ENCODE results near the gene CYTH3.
"Not testable (repeated sequence)": the region's sequence is repeated elsewhere in the genome, so short reads cannot be mapped to it uniquely, and the experiment has no call there.

CYTH3 gene

GRCh38 chr7:6200971-6201370 is 71.5 kb downstream of the CYTH3 start:
- in situ Hi-C loops (cut with MboI; ENCODE audit: low sequenced_read_pairs): no loop called here

- in situ Hi-C loops (cut with MboI; ENCODE audit: low sequenced_read_pairs): no loop called here
Observed at GRCh38 chr7:6198689-6199595, 73.5 kb downstream of the CYTH3 start.

GRCh38 chr7:6197801-6198551 is 74.4 kb downstream of the CYTH3 start:
- in situ Hi-C loops (cut with MboI; ENCODE audit: low sequenced_read_pairs): no loop called here

GRCh38 chr7:6193709-6194108 is 78.7 kb downstream of the CYTH3 start:
- in situ Hi-C loops (cut with MboI; ENCODE audit: low sequenced_read_pairs): no loop called here

GRCh38 chr7:6190563-6190962 is 81.9 kb downstream of the CYTH3 start:
- in situ Hi-C loops (cut with MboI; ENCODE audit: low sequenced_read_pairs): not testable (repeated sequence)

GRCh38 chr7:6188389-6188788 is 84.0 kb downstream of the CYTH3 start:
- in situ Hi-C loops (cut with MboI; ENCODE audit: low sequenced_read_pairs): no loop called here

- in situ Hi-C loops (cut with MboI; ENCODE audit: low sequenced_read_pairs): no loop called here
Observed at GRCh38 chr7:6186577-6186976, 85.8 kb downstream of the CYTH3 start.

DNA sequence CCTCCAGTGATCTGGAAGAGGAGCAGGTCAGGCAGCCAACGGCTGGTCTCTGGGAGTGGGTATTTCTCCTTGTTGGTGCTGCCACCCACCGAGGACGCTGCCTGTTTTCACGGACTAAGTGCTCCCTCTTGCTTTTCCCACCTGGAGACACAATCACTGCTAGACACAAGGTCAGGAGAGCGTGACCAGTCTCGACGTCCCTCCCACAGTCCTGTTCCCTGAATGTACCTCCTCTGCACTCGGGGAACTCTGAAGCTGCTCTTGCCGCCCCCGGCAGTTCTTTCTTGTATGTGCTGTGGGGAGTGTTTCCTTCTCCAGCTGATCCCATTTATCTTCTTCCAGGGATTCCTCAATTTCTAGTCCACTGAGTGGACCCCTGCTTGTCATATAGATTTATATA is 89.4 kb downstream of the CYTH3 start:
- in situ Hi-C loops (cut with MboI; ENCODE audit: low sequenced_read_pairs): no loop called here

DNA sequence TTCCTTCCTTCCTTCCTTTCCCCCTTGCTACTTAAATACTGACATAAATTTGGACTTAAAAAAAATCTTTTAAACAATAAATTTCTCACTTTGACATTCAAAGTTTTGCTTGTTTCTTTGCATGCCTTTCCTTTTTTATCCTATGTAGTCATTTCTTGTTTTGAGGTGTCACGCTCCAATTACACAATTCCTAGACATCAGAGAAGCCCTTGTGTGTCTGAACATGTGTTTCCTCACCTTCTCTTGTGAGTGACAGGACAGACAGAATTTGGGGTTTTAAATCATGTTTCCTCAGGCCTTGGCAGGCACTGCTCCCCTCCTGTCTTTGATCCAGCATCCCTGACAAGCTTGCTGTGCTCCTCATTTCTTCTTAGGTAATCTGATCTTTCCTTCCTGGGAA is 91.3 kb downstream of the CYTH3 start:
- in situ Hi-C loops (cut with MboI; ENCODE audit: low sequenced_read_pairs): no loop called here

DNA sequence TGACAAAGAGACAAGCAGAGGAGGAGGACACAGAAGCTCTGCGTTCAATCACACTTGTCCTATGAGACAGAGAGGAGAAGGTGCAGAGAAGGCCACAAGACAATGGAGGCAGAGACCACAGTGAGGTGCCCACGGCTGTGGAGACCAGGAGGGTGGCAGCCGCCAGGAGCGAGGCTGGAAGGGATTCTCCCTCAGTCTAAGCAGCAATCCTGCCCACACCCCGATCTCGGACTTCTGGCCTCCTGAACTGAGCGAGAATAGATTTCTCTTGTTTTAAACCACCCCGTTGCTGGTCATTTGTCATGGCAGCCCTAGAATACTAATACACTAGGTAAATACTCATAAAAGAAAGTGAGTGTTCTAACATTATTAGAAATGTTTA is 92.1 kb downstream of the CYTH3 start:
- in situ Hi-C loops (cut with MboI; ENCODE audit: low sequenced_read_pairs): no loop called here

DNA sequence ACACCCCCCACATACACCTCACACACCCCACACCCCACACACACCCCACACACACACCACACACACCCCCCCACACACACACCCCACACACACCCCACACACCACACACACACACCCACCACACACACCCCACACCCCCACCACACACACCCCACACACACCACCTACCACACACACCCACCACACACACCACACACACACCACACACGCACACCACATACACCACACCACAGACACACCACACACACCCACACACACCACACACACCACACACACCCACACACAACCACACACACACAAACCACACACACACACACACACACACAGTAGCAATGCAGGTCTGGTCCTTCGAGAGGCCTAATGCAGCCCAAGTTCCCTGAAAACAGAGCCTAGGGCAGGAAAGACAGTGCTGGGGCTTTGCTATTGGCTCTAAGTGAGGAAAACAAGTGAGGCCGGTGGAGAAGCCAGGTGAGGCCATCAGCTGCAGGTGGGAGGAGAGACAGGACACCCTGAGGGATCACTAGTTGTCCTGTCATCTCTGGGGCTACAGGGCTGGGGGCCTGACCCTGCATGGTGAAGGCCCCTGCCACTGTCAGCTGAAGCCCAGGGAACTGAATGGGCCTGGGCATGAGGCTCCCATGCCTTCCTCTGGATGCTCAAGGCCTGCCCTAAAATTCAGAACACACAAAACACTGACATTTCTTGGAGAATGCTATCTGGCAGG is 92.6 kb downstream of the CYTH3 start:
- in situ Hi-C loops (cut with MboI; ENCODE audit: low sequenced_read_pairs): no loop called here

DNA sequence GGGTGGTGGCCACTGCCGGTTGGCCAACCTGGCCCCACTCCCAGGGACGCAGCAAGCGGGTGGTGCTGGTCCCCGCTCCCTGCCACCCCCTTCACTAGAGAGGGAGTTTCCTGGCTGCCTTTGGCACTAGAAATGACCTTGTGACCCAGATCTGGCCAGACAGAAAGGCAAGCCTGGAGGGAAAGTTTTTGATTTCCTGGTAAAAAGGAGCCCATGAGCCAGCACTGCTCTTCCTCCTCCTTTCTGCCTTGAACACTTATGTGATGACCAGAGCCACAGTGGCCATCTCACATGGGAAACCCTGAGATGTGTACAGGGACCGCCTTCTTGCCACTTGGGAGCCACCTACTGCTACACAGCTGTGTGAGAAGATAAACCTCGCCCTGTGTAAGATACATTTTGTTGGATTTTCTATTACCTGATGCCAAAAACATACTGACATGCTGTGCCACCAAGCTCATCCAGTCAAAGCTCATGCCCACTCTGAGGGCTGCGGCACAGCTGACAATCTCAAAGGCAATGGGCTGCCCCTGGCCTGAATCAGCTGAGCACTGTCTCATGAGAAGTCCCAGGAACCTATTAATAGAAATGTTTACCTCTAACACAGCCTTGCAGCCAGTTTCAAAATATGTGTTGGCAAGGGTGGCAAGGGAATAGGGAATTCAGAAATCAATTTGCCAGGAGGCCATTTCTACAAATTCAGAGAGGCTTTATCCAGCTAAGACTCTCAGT is 94.0 kb downstream of the CYTH3 start:
- in situ Hi-C loops (cut with MboI; ENCODE audit: low sequenced_read_pairs): no loop called here

DNA sequence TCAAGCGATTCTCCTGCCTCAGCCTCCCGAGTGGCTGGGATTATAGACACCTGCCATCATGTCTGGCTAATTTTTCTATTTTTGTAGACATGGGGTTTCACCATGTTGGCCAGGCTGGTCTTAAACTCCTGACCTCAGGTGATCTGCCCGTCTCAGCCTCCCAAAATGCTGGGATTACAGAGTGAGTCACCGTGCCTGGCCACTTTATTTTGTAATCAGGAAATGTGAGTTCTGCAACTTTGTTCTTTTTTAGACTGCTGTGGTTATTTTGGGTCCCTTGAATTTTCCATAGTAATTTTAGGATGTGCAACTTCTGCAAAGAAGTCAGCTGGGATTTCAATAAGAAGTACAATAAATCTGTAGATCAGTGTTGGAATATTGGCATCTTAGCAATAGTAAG is 96.8 kb downstream of the CYTH3 start:
- in situ Hi-C loops (cut with MboI; ENCODE audit: low sequenced_read_pairs): no loop called here

- in situ Hi-C loops (cut with MboI; ENCODE audit: low sequenced_read_pairs): no loop called here
Observed at GRCh38 chr7:6172910-6173295, 99.5 kb downstream of the CYTH3 start.

DNA sequence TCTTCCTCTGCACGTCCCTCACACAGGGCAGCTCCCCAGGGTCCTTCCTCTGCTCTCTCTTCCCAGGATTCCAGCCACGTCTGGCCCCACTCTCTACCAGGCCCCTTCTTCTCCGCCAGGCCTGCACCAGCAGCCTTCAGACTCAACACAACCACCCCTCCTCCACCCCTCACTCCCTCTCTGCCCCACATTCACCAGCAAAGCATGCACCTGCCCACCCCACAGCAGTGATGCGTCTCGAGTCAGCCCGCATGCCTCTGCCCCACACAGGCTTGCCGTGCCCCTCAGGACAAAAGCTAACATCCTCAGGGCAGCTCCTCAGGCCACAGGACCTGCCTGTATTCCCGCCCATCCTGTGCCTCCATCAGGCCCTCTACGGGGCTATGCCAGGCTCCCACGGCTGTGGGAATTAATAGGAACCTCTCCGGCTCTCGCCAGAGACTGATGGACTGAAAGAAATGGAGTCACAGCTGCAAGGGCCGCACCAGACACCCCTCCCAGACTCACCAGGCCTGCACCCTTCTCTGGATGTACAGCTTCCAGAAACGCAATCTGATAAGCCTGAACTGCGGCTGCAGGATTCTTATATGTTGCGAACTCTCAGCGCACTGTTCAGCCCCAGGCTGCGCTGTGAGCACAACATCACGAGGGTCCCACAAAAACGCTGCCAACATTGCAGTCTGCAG is 100.1 kb downstream of the CYTH3 start:
- in situ Hi-C loops (cut with MboI; ENCODE audit: low sequenced_read_pairs): no loop called here

DNA sequence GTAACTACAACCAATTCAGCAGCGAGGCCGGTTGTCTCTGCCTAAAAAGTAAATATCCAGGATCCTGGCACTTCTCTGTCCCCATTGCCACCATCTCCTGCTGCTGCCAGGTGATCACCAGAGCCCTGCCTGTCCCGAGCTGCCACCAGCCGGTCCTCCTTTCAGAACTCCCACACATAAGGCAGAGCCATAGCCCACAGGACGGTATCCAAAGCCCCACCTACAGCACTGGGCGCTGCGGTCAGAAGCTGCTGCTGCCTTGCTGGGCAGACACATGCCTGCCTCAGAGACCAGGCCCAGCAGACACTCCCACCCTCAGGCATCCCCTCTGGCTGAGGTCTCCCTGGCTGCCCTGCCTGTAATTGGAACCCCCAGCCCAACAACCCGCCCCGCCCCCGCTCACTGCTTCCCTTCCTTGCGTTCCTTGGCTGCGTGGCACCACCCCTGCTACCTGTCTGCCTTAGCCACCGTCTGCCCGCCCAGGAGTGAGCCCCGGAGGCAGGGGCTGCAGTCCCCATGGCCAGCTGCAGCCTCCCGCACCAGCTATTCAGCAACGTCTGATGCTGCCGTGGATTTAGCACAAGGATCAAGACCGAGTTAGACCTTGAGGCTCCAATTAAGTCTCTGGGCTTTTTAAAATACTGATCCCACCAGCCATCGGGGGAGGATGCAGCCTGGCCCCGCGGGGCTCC is 100.7 kb downstream of the CYTH3 start:
- in situ Hi-C loops (cut with MboI; ENCODE audit: low sequenced_read_pairs): no loop called here

DNA sequence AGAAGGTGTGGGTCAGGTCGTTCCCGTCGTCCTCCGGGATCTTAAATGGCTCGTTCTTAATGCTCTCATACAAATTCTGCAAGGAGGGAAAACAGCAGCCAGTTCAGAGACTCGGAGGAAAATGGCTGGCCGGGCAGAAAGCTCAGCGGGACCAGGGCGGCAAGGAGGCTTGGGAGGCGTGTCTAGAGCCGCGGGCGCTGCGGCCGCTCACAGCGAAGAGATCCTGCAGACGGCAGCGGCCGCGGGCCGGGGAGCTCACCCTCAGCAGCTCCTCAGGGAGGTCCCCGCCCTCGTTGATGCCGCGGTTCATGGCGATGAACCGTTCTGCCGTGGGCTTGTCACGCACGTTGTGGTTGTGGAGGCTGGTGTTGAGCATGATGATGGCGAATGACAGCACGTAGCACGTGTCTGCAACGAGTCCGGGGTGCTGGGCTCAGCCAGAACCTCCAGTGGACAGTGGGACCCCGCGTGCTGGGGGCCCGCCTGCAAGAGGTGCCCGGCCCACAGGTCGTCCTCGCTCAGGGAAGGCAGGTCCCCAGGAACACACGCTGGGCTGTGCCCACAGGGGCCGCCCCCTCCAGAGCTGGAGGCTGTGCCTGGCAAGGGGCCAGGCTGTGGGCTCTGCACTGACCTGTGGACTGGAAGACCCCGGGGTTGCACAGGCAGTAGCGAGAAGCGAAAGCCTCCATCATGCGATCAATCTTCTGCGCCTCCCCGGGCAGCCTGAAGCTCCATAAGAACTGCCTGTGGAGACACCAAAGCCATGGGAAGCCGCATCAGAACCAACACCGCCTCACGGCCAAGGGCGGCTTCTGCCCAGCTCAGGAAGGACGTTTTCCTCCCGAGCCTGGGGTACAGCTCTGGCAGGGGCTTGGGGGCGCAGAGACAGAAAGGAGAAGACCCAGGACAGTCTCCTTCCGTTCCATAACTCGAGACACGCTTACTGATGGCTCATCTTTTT is 101.6 kb downstream of the CYTH3 start:
- in situ Hi-C loops (cut with MboI; ENCODE audit: low sequenced_read_pairs): no loop called here

GRCh38 chr7:6169805-6170520 is 102.5 kb downstream of the CYTH3 start:
- in situ Hi-C loops (cut with MboI; ENCODE audit: low sequenced_read_pairs): loop anchor here (10.0 kb wide), 1 partner anchor 155 kb away; no protein-coding TSS in a partner anchor
